Measurements from ENCODE around the gene CMTM5.

The CMTM5 gene

DNA sequence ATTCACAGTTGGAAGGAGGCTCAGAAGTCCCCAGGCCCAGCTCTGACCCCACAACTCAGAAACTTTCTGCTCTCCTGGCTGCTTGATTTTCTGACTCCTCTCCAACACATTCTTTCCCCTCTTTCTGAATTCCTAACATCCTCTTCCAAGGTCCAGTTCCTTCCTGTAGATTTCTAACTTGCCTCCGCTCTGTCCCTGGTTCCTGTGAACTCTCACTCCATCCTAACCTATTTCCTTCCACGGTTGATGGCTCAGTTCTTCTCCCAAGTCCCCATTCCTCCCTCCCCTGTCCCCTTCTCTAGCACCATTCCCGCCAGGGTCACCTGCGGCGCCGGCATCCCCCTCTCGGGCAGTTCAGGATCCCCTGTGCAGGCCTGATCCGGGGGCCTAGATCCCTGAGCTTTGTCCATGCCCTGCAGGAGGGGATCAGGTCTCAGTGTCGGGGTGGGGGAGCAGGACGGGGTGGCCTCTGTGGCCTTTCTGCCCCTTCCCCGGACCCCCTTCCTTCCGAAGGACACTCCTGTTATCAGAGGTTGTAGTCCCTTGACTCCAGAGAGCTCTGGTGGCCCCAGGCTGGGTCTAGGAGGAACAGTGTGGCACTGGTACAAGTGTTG, 18.2 kb upstream of the CMTM5 start:
- DNase-seq (ENCODE audit: low spot score): no peak

DNA sequence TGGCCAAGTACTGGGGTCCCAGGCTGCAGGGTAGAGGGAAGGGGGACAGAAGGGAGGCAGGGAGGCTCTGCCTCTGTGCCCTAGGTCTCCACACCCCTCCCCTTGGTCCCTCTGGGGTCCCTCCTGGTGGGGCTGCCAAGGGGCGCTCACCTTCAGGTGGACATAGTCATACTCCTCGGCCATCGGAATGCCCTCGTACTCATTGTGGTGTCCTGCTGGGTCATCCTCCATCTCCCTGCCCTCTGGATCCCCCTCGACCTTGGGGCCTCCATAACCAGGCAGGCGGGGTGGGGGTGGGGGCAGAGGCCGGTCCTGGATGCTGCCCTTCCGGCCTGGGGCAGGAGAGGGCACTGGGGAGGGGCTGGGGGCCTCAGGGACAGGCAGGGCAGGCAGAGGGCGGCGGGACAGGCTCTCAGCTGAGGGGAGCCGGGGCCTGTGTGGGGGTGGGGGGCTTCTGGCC, 17.6 kb upstream of the CMTM5 start:
- no peak for DNase-seq (ENCODE audit: low spot score)

DNA sequence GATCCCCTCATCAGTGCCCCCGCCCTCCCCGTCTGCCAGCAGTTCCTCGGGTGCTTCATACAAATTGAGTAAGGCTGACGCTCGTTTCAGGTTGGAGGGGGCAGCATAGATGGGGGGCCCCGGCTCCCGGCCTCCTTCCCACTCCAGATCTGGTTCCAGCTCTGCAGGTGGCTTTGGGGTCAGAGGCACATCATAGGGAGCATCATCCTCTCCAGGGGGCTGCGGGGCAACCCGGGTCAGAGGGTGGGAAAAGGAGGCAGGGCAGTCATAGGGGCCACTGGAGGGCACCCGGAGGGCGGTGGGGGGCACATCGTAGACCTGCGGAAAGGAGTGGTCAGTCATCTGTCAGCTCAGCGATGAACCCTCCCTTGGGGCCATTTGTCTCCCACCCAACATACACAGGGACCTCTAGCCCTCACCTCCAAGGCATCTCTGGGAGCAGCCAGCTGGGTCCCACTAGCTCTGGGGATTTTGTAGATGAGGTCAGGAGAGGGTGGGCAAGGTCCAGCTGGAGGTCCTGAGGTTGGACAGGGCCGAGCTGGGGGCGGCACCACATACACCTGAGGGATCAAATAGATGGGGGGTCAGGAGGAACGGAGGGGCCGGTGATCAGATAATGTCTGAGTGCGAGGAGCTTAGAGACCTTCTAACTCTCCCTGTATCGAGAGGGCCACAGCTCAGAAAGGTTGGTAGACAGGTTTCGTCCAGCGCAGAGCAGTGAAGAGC, 17.0 kb upstream of the CMTM5 start:
- no peak for DNase-seq (ENCODE audit: low spot score)

- no peak for DNase-seq (ENCODE audit: low spot score)
These were observed 16.4 kb upstream of the CMTM5 start for GRCh38 chr14:23360496-23360895.

DNA sequence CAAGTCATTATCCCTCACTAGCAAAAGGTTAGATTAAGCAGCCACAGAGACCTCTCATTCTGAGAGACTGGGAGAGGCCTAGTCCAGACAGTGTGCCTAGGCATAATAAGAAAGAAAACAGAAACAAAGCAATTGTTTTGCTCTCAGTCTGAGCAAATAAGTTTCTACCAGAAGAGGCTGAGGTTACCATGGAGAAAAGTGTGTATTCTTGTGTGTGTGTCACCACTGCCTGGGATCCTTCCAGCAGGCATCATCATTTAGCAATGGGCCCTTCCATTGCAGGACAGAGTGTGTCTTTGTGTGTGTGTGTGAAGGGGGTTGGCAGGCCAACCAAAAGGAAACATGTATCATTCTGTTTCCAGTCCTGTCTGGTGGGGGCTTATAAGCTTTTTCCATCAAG, 15.5 kb upstream of the CMTM5 start:
- no peak for DNase-seq (ENCODE audit: low spot score)

GRCh38 chr14:23361763-23362162, 15.1 kb upstream of the CMTM5 start:
- DNase-seq (ENCODE audit: low spot score): no peak

- DNase-seq (ENCODE audit: low spot score): peak; percentile 6
These were observed 14.6 kb upstream of the CMTM5 start for GRCh38 chr14:23362200-23362599.

GRCh38 chr14:23364164-23365035, 12.4 kb upstream of the CMTM5 start:
- DNase-seq (ENCODE audit: low spot score): no peak

DNA sequence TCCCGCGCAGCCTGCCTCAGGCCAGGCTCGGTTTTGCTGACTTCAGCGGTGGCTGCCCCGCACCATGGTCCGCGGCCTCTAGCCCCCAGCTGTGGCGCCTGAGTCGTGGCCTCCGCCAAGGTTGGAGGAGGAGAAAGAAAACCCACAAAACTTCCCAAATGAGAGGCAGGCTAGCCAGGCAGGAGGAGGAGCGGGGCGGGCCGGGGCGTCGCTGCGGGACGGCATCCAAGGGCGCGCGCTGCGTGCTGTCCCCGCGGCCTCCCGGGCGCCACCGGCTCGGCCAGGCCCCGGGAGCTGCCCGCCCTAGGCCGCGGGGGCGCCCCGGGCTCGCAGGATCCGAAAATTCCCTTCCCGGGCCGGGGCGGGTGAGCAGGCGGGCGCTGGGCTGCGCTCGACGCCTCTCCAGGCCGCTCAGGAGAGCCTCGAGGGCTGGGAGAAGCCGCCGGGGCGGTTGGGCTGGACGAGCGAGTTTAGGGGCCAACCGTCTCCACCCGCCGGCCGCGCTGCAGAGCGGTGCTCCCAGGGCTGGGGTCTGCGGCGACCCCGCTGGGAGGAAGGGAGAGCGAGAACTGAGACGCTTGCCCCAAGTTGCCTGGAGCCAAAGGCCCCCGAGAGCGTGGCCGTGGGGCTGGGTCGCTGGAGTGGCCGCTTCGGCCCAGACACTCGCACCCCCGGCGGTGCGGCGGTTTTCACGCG, 11.7 kb upstream of the CMTM5 start, which contains the start of gene EFS:
EFS (minus strand) TSS at position 137 of the 696 bp plus-strand sequence. CDS start 147 bp downstream, outside the sequence.
- no peak for DNase-seq (ENCODE audit: low spot score)

- no peak for DNase-seq (ENCODE audit: low spot score)
These were observed 11.0 kb upstream of the CMTM5 start for GRCh38 chr14:23365732-23366425.

- DNase-seq (ENCODE audit: low spot score): no peak
These were observed 10.4 kb upstream of the CMTM5 start for GRCh38 chr14:23366426-23366921.

DNA sequence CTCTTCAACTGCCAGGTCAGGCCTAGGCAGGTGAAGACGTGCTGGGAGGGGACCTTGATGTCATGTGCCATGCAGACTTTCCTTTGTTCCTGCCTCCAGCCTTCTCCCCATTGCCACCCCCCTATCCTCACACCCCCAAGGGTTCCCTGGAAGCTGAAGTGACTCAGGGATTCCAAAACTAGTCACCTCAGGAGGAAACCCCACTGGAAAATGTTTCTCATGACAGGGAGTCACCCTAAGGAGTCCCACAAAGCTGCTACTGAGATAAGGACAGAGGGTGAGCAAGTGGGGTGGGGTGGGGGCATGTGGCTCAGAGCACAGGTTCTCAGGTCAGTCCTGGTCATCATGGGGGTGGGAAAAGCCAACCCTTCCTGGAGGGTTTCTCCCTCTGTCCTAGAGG, 6.6 kb upstream of the CMTM5 start:
- DNase-seq (ENCODE audit: low spot score): no peak

- no peak for DNase-seq (ENCODE audit: low spot score)
These were observed 5.0 kb upstream of the CMTM5 start for GRCh38 chr14:23371865-23372264.

- DNase-seq (ENCODE audit: low spot score): no peak
These were observed 4.3 kb upstream of the CMTM5 start, which contains the start of gene IL25 for GRCh38 chr14:23372509-23372908. Gene IL25 (plus strand): TSS chr14:23372809.

DNA sequence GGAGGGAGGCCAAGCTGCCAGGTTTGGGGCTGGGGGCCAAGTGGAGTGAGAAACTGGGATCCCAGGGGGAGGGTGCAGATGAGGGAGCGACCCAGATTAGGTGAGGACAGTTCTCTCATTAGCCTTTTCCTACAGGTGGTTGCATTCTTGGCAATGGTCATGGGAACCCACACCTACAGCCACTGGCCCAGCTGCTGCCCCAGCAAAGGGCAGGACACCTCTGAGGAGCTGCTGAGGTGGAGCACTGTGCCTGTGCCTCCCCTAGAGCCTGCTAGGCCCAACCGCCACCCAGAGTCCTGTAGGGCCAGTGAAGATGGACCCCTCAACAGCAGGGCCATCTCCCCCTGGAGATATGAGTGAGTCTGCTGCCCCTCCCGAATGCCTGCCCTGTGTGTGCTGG, 3.8 kb upstream of the CMTM5 start:
- no peak for DNase-seq (ENCODE audit: low spot score)

GRCh38 chr14:23375527-23376251, 1.2 kb upstream of the CMTM5 start:
- DNase-seq (ENCODE audit: low spot score): no peak

DNA sequence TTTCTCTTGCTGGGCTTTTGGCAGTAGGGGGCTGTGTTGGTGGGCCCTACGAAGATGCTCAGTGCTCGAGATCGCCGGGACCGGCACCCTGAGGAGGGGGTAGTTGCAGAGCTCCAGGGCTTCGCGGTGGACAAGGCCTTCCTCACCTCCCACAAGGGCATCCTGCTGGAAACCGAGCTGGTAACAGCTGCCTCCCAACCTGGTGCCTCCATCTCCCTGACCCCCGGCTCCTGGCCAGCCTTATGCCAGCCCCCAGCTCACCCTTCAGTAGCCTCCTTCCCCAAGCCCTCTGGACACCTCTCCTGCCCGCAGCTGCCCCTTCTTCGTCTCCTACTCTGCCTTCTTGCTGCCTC, 328 bp downstream of the CMTM5 start:
- no peak for DNase-seq (ENCODE audit: low spot score)

GRCh38 chr14:23377573-23378563, 1.0 kb downstream of the CMTM5 start:
- no peak for DNase-seq (ENCODE audit: low spot score)

DNA sequence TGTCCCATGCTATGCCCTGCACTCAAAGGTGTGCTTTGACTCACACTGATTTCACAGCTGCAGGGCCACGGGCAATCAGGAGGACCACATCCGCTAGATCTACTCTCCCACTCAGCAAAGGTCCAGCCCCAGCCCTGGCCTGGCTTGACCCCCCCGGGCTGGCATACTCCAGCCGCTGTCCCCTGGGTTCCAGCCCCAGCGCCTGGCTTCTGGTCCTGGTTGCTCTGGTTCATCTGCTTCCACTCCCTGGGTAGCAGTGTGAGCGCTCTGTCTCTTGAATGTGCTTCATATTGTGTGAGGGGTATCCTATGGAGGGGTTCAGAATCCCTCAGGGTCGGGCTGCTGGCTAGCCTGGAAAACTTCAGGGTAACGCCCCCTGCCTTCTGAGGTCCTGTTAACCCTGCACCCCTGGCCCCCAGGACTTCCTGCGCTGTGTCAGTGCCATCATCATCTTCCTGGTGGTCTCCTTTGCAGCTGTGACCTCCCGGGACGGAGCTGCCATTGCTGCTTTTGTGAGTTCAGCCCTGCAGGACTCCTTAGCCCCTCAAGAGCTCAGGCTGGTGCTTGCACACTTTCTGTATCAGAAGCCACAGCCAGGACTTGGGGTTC, 1.9 kb downstream of the CMTM5 start:
- no peak for DNase-seq (ENCODE audit: low spot score)
